Activated naive CD4-positive, alpha-beta T cell (primary cell): Measurements from ENCODE around the gene ADAMTS14.

Experiments
- DNase-seq, 4 experiments: peaks; one replicate each; lab custom pipeline; 2025; lab: John Stamatoyannopoulos, UW

Gene ADAMTS14

GRCh38 chr10:70729763-70730357 is 57.6 kb downstream of the ADAMTS14 start:
- no peak for DNase-seq

GRCh38 chr10:70730955-70731354 is 58.6 kb downstream of the ADAMTS14 start:
- no peak for DNase-seq

GRCh38 chr10:70732569-70732968 is 60.3 kb downstream of the ADAMTS14 start:
- no peak for DNase-seq

- DNase-seq, result no peak
These were observed 60.7 kb downstream of the ADAMTS14 start for GRCh38 chr10:70733051-70733450.

- DNase-seq, result no peak
These were observed 62.9 kb downstream of the ADAMTS14 start for GRCh38 chr10:70735161-70735560.

GRCh38 chr10:70736525-70736924 is 64.2 kb downstream of the ADAMTS14 start:
- DNase-seq, result no peak

GRCh38 chr10:70737250-70737649 is 64.9 kb downstream of the ADAMTS14 start:
- DNase-seq, result no peak

- DNase-seq, result no peak
These were observed 65.9 kb downstream of the ADAMTS14 start for GRCh38 chr10:70738006-70738760.

- DNase-seq, result no peak
These were observed 66.4 kb downstream of the ADAMTS14 start for GRCh38 chr10:70738761-70739121.

GRCh38 chr10:70740406-70741288 is 68.3 kb downstream of the ADAMTS14 start:
- DNase-seq, result no peak

- DNase-seq, result no peak
These were observed 70.5 kb downstream of the ADAMTS14 start for GRCh38 chr10:70742537-70743429.

GRCh38 chr10:70743430-70743788 is 71.1 kb downstream of the ADAMTS14 start:
- no peak for DNase-seq

GRCh38 chr10:70743879-70744278 is 71.6 kb downstream of the ADAMTS14 start:
- DNase-seq, result no peak

GRCh38 chr10:70744617-70745143 is 72.4 kb downstream of the ADAMTS14 start:
- no peak for DNase-seq

- DNase-seq, result no peak
These were observed 73.2 kb downstream of the ADAMTS14 start for GRCh38 chr10:70745555-70745954.

- DNase-seq, result no peak
These were observed 75.1 kb downstream of the ADAMTS14 start for GRCh38 chr10:70747192-70747965.

- no peak for DNase-seq
These were observed 76.0 kb downstream of the ADAMTS14 start for GRCh38 chr10:70748305-70748704.

GRCh38 chr10:70748801-70749573 is 76.7 kb downstream of the ADAMTS14 start:
- no peak for DNase-seq

GRCh38 chr10:70749756-70750155 is 77.5 kb downstream of the ADAMTS14 start:
- no peak for DNase-seq

GRCh38 chr10:70750156-70750703 is 77.9 kb downstream of the ADAMTS14 start:
- DNase-seq, result no peak
